Activated CD4-positive, CD25-positive, alpha-beta regulatory T cell treated with anti-CD3 and anti-CD28 coated beads, Interleukin-2, amount 50 U/mL, for 72 hours (primary cell): ENCODE data around the gene C20orf144.
"Not testable (repeated sequence)": the region's sequence is repeated elsewhere in the genome, so short reads cannot be mapped to it uniquely, and the experiment has no call there.

Source experiments
- DNase-seq: peaks from one replicate; pipeline ENCODE4 v3.0.0; 2021

C20orf144 gene

GRCh38 chr20:33662172-33662571 is at the start of gene C20orf144:
C20orf144 (plus strand) TSS chr20:33662327; CDS start chr20:33662346, 19 bp downstream.
- no peak for DNase-seq

DNA sequence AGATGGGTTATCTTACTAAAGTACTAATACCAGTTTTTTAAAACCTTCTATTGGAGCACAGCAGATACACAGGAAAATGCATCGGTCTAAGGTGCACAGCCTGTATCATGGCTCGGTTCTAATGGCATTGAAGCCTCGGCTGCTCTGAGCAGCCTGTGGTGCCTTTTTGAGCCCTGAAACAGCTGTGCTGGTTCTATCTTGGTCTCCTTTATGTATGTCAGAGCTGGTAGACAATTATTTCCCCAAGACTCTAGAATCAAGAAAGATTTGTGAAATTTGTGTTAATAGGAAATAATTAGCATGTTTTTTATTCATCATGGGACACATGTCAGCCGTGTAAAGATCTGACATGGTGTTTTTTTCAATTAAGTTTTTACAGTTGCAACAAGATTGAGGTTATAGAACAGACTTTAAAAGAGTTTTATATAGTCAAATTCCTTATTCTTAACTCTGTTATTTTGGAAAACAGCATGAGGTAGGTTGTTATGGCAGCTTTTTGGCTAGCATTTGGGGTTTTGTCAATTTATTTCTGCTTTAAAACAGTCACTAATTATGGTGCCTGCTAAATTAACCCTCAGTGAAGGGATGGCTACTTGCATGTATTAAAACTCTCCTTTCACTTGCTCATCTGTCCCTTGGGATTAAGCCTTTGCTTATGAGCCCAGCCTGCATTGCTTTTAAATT is 40.3 kb upstream of the C20orf144 start:
- no peak for DNase-seq

GRCh38 chr20:33622705-33623365 is 39.3 kb upstream of the C20orf144 start:
- DNase-seq = no peak

DNA sequence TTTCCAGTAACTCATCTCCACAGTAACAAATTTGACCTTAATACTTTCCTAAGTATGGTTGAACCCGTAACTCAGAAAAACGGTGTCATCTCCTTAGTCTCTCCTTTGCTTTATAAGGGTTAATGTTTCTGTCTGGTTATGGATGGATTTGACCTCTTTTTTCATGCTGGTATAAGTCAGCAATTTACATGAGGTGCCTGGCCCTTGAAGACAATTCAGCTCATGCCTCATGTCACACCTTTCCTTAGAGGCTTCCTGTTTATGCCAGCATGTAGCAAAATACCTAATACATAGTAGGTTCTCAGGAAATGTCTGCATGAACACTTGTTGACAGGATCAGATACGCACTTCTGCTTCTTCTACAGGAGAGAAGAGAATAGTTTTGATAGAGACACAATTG is 37.7 kb upstream of the C20orf144 start:
- no peak for DNase-seq

- no peak for DNase-seq
Measured at GRCh38 chr20:33626190-33626589, 35.9 kb upstream of the C20orf144 start.

DNA sequence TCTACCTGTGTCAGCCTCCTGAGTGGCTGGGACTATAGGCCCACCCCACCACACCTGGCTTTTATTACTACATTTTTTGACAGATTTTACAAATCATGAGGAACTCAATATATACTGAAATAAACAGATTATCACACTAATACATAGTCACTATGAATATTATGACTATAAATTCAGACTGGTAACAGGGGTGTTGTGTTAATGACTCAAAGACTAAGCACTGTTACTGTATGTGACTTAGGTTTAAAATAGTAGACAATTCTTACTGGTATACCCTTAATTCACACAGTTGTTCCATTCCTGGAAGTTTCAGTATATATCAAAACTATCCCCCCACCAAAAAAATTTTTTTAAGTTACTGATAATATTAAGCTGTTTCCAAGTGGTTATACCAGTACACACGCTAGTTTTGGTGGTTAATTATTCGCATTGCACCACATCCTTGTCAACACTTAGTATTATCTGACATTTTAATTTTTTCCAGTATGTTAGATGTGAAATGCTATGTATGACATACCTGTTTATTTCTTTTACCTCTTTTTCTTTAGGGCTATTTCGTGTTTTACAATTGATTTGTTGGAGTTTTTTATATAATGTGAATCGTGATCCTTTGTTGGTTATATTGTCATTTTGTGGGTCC is 34.4 kb upstream of the C20orf144 start:
- DNase-seq = no peak

GRCh38 chr20:33629533-33629932 is 32.6 kb upstream of the C20orf144 start:
- no peak for DNase-seq

DNA sequence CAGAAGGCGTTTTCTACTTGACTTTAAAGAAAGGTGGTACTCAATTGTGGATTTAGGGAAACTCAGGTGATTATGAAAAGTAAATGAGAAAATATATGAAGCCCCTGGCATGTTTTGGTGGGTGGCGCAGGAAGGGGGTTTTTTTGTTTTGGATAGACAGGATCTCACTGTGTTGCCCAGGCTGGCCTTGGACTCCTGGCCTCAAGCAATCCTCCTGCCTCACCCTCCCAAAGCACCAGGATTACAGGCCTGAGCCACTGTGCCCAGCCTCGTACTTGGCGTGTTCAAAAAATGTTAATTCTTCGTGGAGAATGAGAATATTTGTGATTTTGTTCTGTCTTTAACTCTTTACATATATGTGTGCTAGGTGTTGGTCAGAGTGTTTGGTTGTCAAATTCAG is 32.1 kb upstream of the C20orf144 start:
- no peak for DNase-seq

DNA sequence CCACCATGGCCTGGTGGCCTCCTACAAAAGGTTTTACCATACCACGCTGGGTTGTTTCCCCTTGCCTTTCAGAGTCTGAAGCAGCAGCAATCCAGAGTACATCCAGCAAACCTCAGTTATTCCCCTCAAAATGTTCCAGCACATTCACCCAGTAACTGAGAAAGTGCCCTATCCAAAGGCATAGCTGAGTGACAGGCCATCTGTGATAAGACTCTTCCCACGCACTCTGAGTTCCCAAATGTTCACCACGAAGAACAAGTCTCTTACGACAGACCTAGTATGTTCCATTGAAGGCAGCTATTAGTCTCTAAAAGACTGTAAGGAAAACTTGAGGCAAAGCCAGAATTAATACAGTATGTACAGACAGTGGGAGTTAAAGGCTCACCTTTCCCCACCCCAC is 31.6 kb upstream of the C20orf144 start:
- no peak for DNase-seq

- DNase-seq = not testable (repeated sequence)
Measured at GRCh38 chr20:33631910-33632309, 30.2 kb upstream of the C20orf144 start.

- DNase-seq = no peak
Measured at GRCh38 chr20:33635341-33635740, 26.8 kb upstream of the C20orf144 start.

GRCh38 chr20:33636776-33637175 is 25.4 kb upstream of the C20orf144 start:
- DNase-seq = no peak

GRCh38 chr20:33640287-33640686 is 21.8 kb upstream of the C20orf144 start:
- no peak for DNase-seq

DNA sequence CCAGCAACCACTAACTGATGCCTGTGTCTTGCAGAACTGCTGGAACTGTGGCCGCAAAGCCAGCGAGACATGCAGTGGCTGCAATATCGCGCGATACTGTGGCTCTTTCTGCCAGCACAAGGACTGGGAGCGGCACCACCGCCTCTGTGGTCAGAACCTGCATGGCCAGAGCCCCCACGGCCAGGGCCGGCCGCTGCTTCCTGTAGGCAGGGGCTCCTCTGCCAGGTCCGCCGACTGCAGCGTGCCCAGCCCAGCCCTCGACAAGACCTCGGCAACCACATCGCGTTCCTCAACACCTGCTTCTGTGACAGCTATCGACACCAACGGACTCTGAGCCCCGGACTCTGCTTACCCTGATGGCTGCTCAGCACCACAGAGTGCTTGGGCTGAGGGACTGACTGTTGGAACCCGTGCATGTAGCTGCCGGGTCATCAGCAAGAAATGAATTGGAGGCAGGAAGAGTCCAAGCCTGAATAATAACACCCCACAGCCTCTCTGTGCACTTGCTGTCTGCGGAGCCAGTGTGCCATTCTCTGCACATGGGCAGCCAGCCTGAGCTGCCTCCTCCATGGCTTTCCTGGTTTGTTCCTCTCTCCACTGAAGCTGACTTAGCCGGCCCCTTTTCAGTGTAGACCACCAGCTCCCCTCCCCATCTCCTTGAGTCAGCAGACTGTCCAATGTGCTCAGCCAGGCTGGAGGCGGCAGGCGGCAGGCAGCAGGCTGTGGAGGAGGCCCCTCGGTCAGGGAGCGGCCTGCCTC is 17.6 kb upstream of the C20orf144 start:
- DNase-seq = no peak

- no peak for DNase-seq
Measured at GRCh38 chr20:33645072-33645358, 17.1 kb upstream of the C20orf144 start.

DNA sequence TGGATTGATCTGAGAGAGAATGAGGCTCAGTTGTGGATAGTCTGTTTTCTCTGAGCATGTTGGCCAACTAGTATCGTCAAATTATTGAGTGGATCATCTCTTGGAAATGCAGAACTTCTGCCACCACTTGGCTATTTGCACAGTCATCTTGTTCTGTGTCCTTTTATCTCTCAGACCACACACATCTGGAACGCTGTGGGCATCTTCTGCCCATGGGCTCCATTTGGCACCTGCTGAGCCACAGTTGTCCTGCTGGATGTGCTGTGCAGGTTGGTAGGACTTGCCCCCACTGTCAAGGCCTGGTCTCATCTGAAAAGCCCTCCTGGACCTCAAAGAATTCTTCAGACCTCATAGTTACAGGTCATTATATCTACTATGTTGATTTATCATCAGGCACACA is 16.7 kb upstream of the C20orf144 start:
- DNase-seq = no peak

- no peak for DNase-seq
Measured at GRCh38 chr20:33646191-33646590, 15.9 kb upstream of the C20orf144 start.

GRCh38 chr20:33646959-33647602 is 15.0 kb upstream of the C20orf144 start:
- not testable (repeated sequence) for DNase-seq

- no peak for DNase-seq
Measured at GRCh38 chr20:33647603-33648395, 14.3 kb upstream of the C20orf144 start.

DNA sequence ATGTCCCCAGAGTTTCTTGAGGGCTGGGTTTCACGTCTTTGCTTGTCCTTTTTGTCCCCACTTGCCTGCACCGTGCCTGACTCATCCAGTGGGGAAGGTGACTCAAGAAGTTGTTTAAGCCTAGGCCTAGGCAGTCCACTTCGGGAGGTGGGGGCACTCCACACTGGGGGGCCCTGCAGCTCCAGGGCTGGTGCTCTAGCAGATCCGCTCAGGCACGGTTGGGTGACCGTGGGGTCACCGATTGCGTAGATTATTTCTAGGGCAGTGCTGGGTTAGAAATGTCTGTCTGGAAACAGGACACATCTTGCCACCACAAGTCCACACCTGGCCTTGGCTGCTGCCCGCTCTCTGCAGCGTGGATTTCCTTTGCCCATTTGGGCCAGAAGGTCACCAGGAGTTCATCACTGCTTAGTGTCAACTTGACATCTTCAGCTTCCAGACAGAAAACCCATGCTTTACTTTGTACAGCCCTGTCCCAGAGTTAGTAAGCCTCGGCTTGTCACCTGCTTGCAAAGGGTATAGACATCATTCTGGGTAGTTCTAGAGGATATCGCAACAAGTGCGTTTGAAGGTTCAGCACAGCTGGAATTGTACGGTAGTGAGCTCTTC is 13.6 kb upstream of the C20orf144 start:
- no peak for DNase-seq

- DNase-seq = no peak
Measured at GRCh38 chr20:33649201-33649681, 12.9 kb upstream of the C20orf144 start.
